Liver (tissue), 9 donors: ENCODE results near the gene CIBAR2. TPM values are rescaled to one million over a fixed set of nuclear protein-coding genes. Genes with fewer than 3 reads are reported as not detected.

Experiments
- DNase-seq: peaks from one replicate; pipeline ENCODE4 v3.0.0-alpha.2; 2017; ENCODE audit warnings: low spot score
- H3K27ac ChIP-seq, 2 donors: one replicate each; pipeline ENCODE4 v1.7.0; 2013; ENCODE audit warnings: inconsistent platforms in 2 of 2, low read length in 2 of 2, control low read depth in 1 of 2, low read depth in 1 of 2, mild to moderate bottlenecking in 1 of 2
- H3K27me3 ChIP-seq, 4 donors: one replicate each; pipeline versions ENCODE4 v1.6.1 to v1.7.0; 2013; ENCODE audit warnings: low read length in 3 of 4, inconsistent platforms in 1 of 4, mild to moderate bottlenecking in 1 of 4, moderate library complexity in 1 of 4; ENCODE audit not compliant: control insufficient read depth in 4 of 4, insufficient read depth in 4 of 4
- H3K36me3 ChIP-seq, 4 donors: one replicate each; pipeline versions ENCODE4 v1.6.1 to v1.7.0; 2013; ENCODE audit warnings: low read length in 3 of 4, mild to moderate bottlenecking in 3 of 4, low read depth in 1 of 4, moderate library complexity in 1 of 4; ENCODE audit not compliant: control insufficient read depth in 4 of 4, insufficient read depth in 3 of 4
- H3K4me1 ChIP-seq, 4 donors: one replicate each; pipeline versions ENCODE4 v1.6.1 to v1.7.0; 2013; ENCODE audit warnings: low read length in 3 of 4, mild to moderate bottlenecking in 3 of 4, moderate library complexity in 1 of 4; ENCODE audit not compliant: control insufficient read depth in 4 of 4, insufficient read depth in 4 of 4
- H3K4me3 ChIP-seq, 3 donors: one replicate each; pipeline versions ENCODE4 v1.6.1 to v1.7.0; 2013; ENCODE audit warnings: low read length in 3 of 3, control low read depth in 1 of 3, low read depth in 1 of 3, mild to moderate bottlenecking in 1 of 3
- H3K9ac ChIP-seq, 2 donors: one replicate each; pipeline ENCODE4 v1.7.0; 2013; ENCODE audit warnings: low read length in 2 of 2, mild to moderate bottlenecking in 2 of 2, moderate library complexity in 2 of 2, control low read depth in 1 of 2, low read depth in 1 of 2
- H3K9me3 ChIP-seq, 4 donors: one replicate each; pipeline versions ENCODE4 v1.6.1 to v1.7.0; 2013; ENCODE audit warnings: low read length in 3 of 4; ENCODE audit not compliant: control insufficient read depth in 4 of 4
- EGR1 ChIP-seq, 2 donors: IDR thresholded peaks; 2 replicates each; pipeline ENCODE4 v1.6.1; 2016 to 2018; ENCODE audit warnings: antibody characterized with exemption in 2 of 2, low read depth in 2 of 2
- FOXA1 ChIP-seq: IDR thresholded peaks from 2 replicates; pipeline ENCODE4 v1.6.1; 2016; ENCODE audit warnings: antibody characterized with exemption
- FOXA2 ChIP-seq: IDR thresholded peaks from 2 replicates; pipeline ENCODE4 v1.6.1; 2016; ENCODE audit warnings: antibody characterized with exemption
- GABPA ChIP-seq, 2 donors: IDR thresholded peaks in 1 of 2; conservative IDR thresholded peaks in 1 of 2; 2 replicates each; pipeline ENCODE4 v1.6.1; 2016; ENCODE audit warnings: antibody characterized with exemption in 2 of 2, mild to moderate bottlenecking in 1 of 2, moderate library complexity in 1 of 2
- HNF4A ChIP-seq, 2 donors: conservative IDR thresholded peaks; 2 replicates each; pipeline ENCODE4 v1.6.1; 2016; ENCODE audit warnings: antibody characterized with exemption in 2 of 2, mild to moderate bottlenecking in 2 of 2
- HNF4G ChIP-seq: IDR thresholded peaks from 2 replicates; pipeline ENCODE4 v1.6.1; 2016; ENCODE audit warnings: antibody characterized with exemption
- JUND ChIP-seq, 2 donors: IDR thresholded peaks; 2 replicates each; pipeline ENCODE4 v1.6.1; 2016; ENCODE audit warnings: antibody characterized with exemption in 2 of 2
- RAD21 ChIP-seq, 2 donors: IDR thresholded peaks; 2 replicates each; pipeline ENCODE4 v1.6.1; 2016; ENCODE audit warnings: antibody characterized with exemption in 2 of 2, mild to moderate bottlenecking in 2 of 2
- RXRA ChIP-seq, 2 donors: IDR thresholded peaks; 2 replicates each; pipeline ENCODE4 v1.6.1; 2017 to 2018; ENCODE audit warnings: antibody characterized with exemption in 2 of 2, mild to moderate bottlenecking in 1 of 2
- SP1 ChIP-seq: IDR thresholded peaks from 2 replicates; pipeline ENCODE4 v1.6.1; 2018; ENCODE audit warnings: antibody characterized with exemption, mild to moderate bottlenecking
- TAF1 ChIP-seq: conservative IDR thresholded peaks from 2 replicates; pipeline ENCODE4 v1.6.1; 2016; ENCODE audit warnings: antibody characterized with exemption, mild to moderate bottlenecking
- YY1 ChIP-seq: IDR thresholded peaks from 2 replicates; pipeline ENCODE4 v1.6.1; 2016; ENCODE audit warnings: antibody characterized with exemption, mild to moderate bottlenecking
- WGBS: extraction: QIAGEN DNeasy Blood & Tissue Kit; methylation state at CpG from one replicate; pipeline ENCODE4 v1.1.7; 2013; 5-methylcytosine and 5-hydroxymethylcytosine counted together
- polyA plus RNA-seq, 2 donors: library from polyadenylated mRNA; stranded (reverse) in 1 of 2; unstranded in 1 of 2; fragments of 200-250 nt in 1 of 2; fragments of >200 nt in 1 of 2; fragmentation: Nextera tagmentation in 1 of 2; extraction: Ambion mirVana in 1 of 2; gene quantifications; one replicate each; pipeline versions ENCODE4 v1.2.1 to v1.2.3, GENCODE V29; 2013 to 2015
- total RNA-seq, 2 donors: library from RNA; depleted of rRNA; stranded (reverse); fragments of >200 nt; gene quantifications; one replicate each; pipeline ENCODE4 v1.2.3, GENCODE V29; 2014
- TF ChIP-seq, protein P1 (sequence below): IDR thresholded peaks from 2 replicates; pipeline ENCODE4 v1.6.1; 2016; ENCODE audit warnings: antibody characterized with exemption, mild to moderate bottlenecking
- TF ChIP-seq, protein P2 (sequence below): IDR thresholded peaks from 2 replicates; pipeline ENCODE4 v1.6.1; 2016; ENCODE audit warnings: antibody characterized with exemption
- TF ChIP-seq, protein P3 (sequence below): fragments of 150-350 bp; IDR thresholded peaks from 2 replicates; pipeline ENCODE4 v1.5.1; 2017; ENCODE audit warnings: improper control_type of control experiment, low read depth, low read length; ENCODE audit not compliant: missing input control
- TF ChIP-seq, protein P4 (sequence below): IDR thresholded peaks from 2 replicates; pipeline ENCODE4 v1.6.1; 2016; ENCODE audit warnings: antibody characterized with exemption
- donor health status: healthy.
- donor health status: healthy.
- donor health status: healthy.
- donor health status: healthy.
- donor health status: healthy.

CIBAR2 gene
- total and polyA plus RNA-seq, 4 donors: not detected

DNA sequence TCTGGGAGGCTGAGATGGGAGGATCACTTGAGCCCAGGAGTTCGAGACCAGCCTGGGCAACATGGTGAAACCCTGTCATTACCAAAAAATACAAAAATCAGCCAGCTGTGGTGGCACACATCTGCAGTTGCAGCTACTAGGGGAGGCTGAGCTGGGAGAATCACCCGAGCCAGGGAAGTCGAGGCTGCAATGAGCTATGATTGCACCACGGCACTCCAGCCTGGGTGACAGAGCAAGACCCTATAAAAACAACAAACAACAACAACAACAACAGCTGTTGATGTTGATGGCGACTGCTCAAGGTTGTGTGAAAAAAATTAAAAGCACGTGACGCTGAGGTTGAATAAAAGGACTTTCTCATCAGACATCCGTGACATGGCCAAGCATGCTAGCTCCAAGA is 40.8 kb upstream of the CIBAR2 start:
- H3K4me3 ChIP-seq: no peak overlapping the region

DNA sequence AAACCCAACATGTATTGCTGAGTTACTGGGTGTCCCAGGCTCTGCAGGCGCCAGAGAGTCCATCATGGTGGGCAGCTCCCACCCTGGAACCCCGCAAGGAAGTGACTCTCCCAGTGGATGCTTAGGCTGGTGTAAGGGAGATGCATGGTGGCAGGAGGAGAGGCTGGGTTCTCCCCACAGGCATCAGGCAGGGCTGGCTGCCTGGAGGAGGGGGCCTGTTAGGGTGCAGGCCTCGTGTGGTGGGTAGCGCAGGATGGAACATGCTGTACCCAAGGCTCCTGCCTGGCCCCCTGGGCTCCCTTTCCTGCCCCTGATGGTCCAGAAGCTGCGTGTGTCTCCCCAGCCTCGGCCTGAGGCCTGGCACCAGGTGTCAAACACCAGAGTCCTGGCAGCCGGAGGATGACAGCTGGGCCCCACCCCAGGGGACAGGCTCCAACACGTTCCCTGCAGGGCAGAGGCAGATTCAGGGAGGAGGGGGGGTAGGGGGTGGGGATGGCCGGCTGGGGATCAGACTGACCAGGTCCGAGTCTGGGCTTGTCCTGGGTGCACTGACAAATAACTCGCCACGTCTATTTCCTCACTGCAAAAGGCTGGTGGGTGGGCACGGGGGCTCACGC is 40.2 kb upstream of the CIBAR2 start:
- H3K27ac ChIP-seq: peak overlapping the region; percentile 55 to 58

More for the DNA sequence above, 40.8 kb upstream of the CIBAR2 start:
- Histone ChIP-seq H3K9me3 (no peaks in the 10 kb centered on the region), H3K4me1 (peaks cover 10 to 36% (median 33%) of the 10 kb centered on the region in 4 donors), H3K27ac (no peak overlapping the region), H3K36me3 (no peaks in the 10 kb centered on the region), H3K9ac (no peak overlapping the region), H3K27me3 (no peaks in the 10 kb centered on the region)
- 91% methylated on average over 8 of the region's 8 CpGs for WGBS
- DNase-seq: no peak
- TF ChIP-seq HNF4A (conservative IDR thresholded peaks at IDR 0.05): no peak

More for the DNA sequence above, 40.2 kb upstream of the CIBAR2 start:
- no peak for DNase-seq
- Histone ChIP-seq H3K27me3 (no peaks in the 10 kb centered on the region), H3K9ac (no peak overlapping the region), H3K36me3 (no peaks in the 10 kb centered on the region), H3K4me1 (peaks cover 10 to 36% (median 32%) of the 10 kb centered on the region in 4 donors), H3K4me3 (no peak overlapping the region), H3K9me3 (no peaks in the 10 kb centered on the region)
- 81% methylated on average over 14 of the region's 14 CpGs for WGBS
- TF ChIP-seq, protein P1, sequence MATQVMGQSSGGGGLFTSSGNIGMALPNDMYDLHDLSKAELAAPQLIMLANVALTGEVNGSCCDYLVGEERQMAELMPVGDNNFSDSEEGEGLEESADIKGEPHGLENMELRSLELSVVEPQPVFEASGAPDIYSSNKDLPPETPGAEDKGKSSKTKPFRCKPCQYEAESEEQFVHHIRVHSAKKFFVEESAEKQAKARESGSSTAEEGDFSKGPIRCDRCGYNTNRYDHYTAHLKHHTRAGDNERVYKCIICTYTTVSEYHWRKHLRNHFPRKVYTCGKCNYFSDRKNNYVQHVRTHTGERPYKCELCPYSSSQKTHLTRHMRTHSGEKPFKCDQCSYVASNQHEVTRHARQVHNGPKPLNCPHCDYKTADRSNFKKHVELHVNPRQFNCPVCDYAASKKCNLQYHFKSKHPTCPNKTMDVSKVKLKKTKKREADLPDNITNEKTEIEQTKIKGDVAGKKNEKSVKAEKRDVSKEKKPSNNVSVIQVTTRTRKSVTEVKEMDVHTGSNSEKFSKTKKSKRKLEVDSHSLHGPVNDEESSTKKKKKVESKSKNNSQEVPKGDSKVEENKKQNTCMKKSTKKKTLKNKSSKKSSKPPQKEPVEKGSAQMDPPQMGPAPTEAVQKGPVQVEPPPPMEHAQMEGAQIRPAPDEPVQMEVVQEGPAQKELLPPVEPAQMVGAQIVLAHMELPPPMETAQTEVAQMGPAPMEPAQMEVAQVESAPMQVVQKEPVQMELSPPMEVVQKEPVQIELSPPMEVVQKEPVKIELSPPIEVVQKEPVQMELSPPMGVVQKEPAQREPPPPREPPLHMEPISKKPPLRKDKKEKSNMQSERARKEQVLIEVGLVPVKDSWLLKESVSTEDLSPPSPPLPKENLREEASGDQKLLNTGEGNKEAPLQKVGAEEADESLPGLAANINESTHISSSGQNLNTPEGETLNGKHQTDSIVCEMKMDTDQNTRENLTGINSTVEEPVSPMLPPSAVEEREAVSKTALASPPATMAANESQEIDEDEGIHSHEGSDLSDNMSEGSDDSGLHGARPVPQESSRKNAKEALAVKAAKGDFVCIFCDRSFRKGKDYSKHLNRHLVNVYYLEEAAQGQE: no peak
- TF ChIP-seq FOXA1 (no peak), RAD21 (IDR thresholded peaks at IDR 0.05) (no peak), JUND (IDR thresholded peaks at IDR 0.05) (no peak), SP1 (no peak), TAF1 (no peak), FOXA2 (no peak), RXRA (IDR thresholded peaks at IDR 0.05) (no peak), GABPA (IDR thresholded peaks at IDR 0.05 in 1 of 2, conservative IDR thresholded peaks at IDR 0.05 in 1 of 2) (no peak), YY1 (no peak), EGR1 (IDR thresholded peaks at IDR 0.05; ENCODE audit: low read depth in 2 of 2) (no peak), HNF4G (no peak)
- TF ChIP-seq, protein P2, sequence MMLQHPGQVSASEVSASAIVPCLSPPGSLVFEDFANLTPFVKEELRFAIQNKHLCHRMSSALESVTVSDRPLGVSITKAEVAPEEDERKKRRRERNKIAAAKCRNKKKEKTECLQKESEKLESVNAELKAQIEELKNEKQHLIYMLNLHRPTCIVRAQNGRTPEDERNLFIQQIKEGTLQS: no peak
- TF ChIP-seq, protein P3, sequence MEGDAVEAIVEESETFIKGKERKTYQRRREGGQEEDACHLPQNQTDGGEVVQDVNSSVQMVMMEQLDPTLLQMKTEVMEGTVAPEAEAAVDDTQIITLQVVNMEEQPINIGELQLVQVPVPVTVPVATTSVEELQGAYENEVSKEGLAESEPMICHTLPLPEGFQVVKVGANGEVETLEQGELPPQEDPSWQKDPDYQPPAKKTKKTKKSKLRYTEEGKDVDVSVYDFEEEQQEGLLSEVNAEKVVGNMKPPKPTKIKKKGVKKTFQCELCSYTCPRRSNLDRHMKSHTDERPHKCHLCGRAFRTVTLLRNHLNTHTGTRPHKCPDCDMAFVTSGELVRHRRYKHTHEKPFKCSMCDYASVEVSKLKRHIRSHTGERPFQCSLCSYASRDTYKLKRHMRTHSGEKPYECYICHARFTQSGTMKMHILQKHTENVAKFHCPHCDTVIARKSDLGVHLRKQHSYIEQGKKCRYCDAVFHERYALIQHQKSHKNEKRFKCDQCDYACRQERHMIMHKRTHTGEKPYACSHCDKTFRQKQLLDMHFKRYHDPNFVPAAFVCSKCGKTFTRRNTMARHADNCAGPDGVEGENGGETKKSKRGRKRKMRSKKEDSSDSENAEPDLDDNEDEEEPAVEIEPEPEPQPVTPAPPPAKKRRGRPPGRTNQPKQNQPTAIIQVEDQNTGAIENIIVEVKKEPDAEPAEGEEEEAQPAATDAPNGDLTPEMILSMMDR: no peak
- TF ChIP-seq, protein P4, sequence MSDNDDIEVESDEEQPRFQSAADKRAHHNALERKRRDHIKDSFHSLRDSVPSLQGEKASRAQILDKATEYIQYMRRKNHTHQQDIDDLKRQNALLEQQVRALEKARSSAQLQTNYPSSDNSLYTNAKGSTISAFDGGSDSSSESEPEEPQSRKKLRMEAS: no peak
